Neural cell (in vitro differentiated cells): ENCODE results near the gene LRFN5.

ENCODE experiments used
- CTCF ChIP-seq: fragments of 450-650 bp; IDR thresholded peaks from 2 replicates; pipeline ENCODE4 v1.5.1; 2014; ENCODE audit warnings: antibody characterized with exemption, mild to moderate bottlenecking, moderate library complexity; ENCODE audit not compliant: poor library complexity, severe bottlenecking
- EP300 ChIP-seq: fragments of 450-650 bp; conservative IDR thresholded peaks from 2 replicates; pipeline ENCODE4 v1.6.1; 2014; ENCODE audit warnings: antibody characterized with exemption, mild to moderate bottlenecking, moderate library complexity; ENCODE audit not compliant: poor library complexity, severe bottlenecking
- EZH2 ChIP-seq: fragments of 200-600, 300-800 bp; shearing (Covaris generic), sonication (generic); IDR thresholded peaks from 2 replicates; pipeline ENCODE4 v1.6.1; 2014; ENCODE audit warnings: antibody characterized with exemption, low read length, borderline replicate concordance, mild to moderate bottlenecking; ENCODE audit not compliant: insufficient read depth, poor library complexity, severe bottlenecking
- POLR2AphosphoS5 ChIP-seq: IDR thresholded peaks from 2 replicates; pipeline ENCODE4 v1.6.1; 2012
- SMC3 ChIP-seq: fragments of 450-650 bp; conservative IDR thresholded peaks from 2 replicates; pipeline ENCODE4 v1.6.1; 2014; ENCODE audit warnings: antibody characterized with exemption, mild to moderate bottlenecking, moderate library complexity; ENCODE audit not compliant: poor library complexity

DNA sequence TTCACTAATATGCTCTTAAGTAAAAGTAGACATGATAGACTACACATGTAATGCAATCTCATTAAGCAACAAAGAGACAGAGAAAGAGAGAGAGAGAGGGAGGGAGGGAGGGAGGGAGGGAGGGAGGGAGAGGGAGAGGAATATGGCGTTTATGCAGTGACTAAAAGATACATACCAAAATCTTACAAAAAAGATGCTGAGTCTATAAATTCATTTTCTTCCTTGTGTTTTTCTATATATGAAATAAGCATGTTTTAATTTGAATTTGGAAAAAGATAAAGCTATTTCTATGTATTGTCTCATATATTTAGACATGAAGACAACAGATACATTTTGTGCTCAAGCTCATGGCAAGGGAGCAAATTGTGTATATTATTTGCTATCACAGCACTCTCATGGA, 44.1 kb downstream of the LRFN5 start:
- TF ChIP-seq CTCF (no peak), EZH2 (no peak), POLR2AphosphoS5 (no peak), SMC3 (no peak), EP300 (no peak)
